ENCODE measurements around the gene IFT172.
"Not testable (repeated sequence)": the region's sequence is repeated elsewhere in the genome, so short reads cannot be mapped to it uniquely, and the experiment has no call there.

The IFT172 gene

DNA sequence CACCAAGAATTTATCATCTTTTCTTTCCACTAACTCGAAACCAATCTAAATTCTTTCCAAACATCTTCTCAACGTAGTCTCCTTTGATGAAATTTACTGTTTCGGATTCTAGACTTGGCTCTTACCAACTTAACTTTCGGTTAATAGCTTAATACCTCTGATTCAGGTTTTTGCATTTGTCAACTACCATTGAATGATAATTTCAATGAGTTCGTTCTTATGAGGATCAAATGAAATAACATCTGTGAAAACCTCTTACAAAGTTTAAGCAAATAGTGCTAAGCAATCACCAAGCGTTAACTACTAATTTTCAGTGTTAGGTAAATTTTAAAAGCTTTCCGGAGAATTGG is 61.7 kb downstream of the IFT172 start:
- no peak for DNase-seq (ENCODE audit: low read depth in 1 of 2, low spot score in 1 of 2)

GRCh38 chr2:27425039-27425438 is 64.5 kb downstream of the IFT172 start:
- DNase-seq (ENCODE audit: low read depth in 1 of 2, low spot score in 1 of 2): not testable (repeated sequence)

GRCh38 chr2:27422958-27423357 is 66.6 kb downstream of the IFT172 start:
- no peak for DNase-seq (ENCODE audit: low read depth in 1 of 2, low spot score in 1 of 2)

DNA sequence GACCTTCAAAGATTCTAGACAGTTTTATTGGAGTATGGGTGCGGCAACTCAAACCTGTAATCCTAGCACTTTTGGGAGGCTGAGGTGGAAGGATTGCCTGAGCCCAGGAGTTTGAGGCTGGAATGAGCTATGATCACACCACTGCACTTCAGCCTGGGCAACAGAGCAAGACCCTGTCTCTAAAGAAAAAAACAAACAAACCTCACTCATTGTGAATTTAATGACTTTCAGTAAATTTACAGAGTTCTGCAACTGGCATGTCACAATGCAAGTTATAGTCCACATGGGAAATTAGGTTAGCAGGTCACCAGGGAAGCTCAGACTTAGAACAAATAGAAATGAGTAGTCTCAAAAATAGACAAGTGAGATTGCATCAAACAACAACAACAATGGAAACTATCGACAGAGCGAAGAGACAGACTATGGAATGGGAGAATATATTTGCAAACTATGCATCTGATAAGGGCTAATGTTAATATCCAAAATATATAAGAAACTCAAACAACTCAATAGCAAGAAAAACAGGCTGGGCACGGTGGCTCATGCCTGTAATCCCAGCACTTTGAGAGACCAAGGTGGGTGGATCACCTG is 67.8 kb downstream of the IFT172 start:
- DNase-seq (ENCODE audit: low read depth in 1 of 2, low spot score in 1 of 2): no peak

DNA sequence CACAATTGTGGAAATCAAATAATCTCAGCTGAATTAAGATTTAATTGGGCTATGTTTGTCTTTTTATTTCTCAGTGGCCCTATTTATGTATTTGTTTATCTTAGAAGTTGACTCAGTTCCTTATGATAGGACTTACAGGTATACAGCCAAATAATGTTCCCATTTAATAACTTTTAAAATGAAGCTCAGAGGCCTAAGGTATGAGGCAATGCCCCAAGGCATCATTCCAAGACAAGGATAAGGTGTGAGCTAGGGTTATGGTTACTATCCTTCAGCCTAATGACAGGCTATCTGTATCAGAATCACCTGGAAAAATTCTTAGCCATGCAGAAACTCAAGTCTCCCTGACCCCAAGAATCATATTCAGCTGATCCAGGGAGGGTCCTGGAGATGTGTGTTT is 68.5 kb downstream of the IFT172 start:
- no peak for DNase-seq (ENCODE audit: low read depth in 1 of 2, low spot score in 1 of 2)

DNA sequence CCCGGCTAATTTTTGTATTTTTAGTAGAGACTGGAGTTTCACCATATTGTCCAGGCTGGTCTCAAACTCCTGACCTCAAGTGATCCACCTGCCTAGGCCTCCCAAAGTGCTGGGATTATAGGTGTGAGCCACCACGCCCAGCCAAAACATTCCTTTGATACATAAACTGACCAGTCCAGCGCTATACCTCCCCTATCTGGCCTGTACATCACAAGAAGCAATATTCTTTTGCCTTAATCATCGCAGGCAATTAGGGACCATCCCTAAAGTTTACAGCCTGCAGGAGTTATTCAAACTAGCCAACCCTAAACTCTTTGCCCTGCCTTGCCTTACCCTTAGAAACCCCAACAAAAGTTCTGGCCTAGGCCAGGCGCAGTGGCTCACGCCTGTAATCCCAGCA is 73.4 kb downstream of the IFT172 start:
- no peak for DNase-seq (ENCODE audit: low read depth in 1 of 2, low spot score in 1 of 2)

GRCh38 chr2:27412419-27413152 is 77.0 kb downstream of the IFT172 start:
- DNase-seq (ENCODE audit: low read depth in 1 of 2, low spot score in 1 of 2): no peak

- DNase-seq (ENCODE audit: low read depth in 1 of 2, low spot score in 1 of 2): peak; percentile 95 to 96
These were observed 80.0 kb downstream of the IFT172 start, which contains the start of gene PPM1G for GRCh38 chr2:27409321-27410073. Gene PPM1G (minus strand): TSS chr2:27409591. CDS start chr2:27409422, 169 bp downstream.

DNA sequence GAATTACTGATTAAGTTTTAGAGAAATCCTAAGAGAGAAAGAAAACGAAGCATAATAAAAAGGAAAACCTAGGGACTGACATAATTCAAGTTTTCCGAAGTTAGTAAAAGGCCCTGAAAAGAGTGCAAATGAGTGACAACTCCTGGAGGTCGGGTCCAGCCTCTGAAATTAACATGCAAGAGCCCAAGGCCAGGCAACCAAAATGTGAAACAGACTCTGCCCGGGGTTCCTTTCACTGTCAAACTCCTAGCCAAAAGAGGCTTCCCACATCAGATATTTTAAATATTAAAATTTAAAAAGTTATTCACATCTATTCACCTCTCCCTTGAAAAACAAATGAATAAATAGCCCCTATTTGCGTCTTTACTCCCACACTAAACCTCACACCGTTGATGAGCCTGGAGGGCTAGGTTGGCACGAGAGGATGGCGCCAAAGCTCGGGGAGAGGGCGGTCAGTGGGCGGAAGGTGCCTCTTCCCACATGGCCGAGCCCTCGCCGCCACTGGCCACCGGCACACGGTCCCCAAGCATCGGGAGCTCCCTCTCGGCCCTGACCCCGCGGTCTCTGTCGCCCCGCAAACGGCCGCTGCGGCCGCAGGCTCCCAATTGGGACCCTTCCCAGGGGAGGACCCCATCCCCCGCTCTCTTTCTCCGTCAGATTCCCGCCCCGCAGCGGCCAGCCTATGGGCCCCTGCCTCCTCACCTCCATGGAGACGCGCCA is 80.8 kb downstream of the IFT172 start:
- peak in 1 of 2 donors; percentile 11 for DNase-seq (ENCODE audit: low read depth in 1 of 2, low spot score in 1 of 2)

- DNase-seq (ENCODE audit: low read depth in 1 of 2, low spot score in 1 of 2): no peak
These were observed 81.6 kb downstream of the IFT172 start for GRCh38 chr2:27407798-27408491.

DNA sequence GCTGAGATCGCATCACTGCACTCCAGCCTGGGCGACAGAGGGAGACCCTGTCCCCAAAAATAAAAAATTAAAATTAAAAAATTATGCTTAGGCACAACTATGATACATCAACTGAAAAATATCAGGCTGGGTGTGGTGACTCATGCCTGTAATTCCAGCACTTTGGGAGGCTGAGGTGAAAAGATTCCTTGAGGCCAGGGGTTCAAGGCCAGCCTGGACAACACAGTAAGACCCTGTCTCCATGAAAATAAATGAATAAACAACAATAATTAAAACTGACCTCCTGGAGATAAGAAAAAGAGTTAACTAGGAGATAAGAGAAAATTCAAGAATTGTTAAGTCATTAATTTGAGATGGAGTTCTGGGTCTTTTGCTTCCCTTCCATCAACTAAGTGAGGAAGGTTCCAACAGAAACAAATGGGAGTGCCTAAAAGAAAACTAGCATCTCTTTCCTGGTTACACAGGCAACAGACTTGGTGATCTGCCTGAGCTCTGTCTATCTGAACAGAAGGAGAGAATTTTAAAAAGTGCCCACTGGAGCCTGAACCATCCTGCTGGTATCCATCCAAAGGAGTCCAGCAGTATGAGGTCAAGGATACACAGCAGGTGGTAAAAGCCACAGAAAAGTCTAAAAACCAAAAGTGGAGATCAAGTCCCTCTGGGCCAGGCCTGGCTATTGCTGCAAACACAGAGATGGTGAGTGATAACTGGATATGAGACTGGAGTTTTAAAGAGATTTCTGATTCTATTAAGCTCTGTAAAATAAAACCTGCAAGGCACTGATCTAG is 89.0 kb downstream of the IFT172 start:
- no peak for DNase-seq (ENCODE audit: low read depth in 1 of 2, low spot score in 1 of 2)

DNA sequence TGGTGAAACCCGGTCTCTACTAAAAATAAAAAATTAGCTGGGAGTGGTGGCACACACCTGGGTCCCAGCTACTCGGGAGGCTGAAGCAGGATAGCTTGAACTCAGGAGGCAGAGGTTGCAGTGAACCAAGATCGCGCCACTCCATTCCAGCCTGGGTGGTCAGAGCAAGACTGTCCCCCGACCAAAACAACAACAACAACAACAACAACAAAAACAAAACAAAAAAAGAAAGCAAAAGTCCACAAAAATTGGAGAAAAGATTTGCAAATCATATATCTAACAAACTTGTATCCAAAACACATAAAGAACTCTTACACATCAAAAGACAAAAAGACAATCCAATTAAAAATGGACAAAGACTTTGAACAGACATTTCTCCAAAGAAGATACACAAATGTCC is 90.6 kb downstream of the IFT172 start:
- no peak for DNase-seq (ENCODE audit: low read depth in 1 of 2, low spot score in 1 of 2)
